ENCODE measurements around the gene IMMP2L.

DNA sequence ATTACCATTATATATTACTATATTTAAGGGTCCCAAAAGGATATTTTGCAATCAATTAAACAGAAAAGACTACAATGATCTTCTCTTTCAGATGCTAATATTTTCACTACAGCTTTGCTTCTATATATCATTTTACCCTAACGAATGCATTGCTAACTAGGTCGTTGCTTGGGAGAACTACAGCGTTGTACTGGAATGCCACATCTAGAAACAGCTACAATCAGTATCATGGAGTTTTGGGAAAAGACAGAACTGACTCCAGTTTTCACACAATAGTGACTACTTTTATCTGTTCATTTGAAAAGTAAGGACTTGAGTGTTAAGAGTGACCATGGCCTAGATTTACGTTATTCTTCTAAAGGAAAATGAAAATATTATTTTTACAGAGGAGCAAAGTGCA, 432.9 kb downstream of the IMMP2L start:
- TF ChIP-seq EGR1 (IDR thresholded peaks at IDR 0.05; ENCODE audit: low read depth in 2 of 2) (no peak), YY1 (IDR thresholded peaks at IDR 0.05) (no peak), TAF1 (conservative IDR thresholded peaks at IDR 0.05) (no peak), RXRA (IDR thresholded peaks at IDR 0.05) (no peak), JUND (IDR thresholded peaks at IDR 0.05) (no peak), GABPA (IDR thresholded peaks at IDR 0.05 in 1 of 2, conservative IDR thresholded peaks at IDR 0.05 in 1 of 2) (no peak), FOXA1 (IDR thresholded peaks at IDR 0.05) (no peak), SP1 (IDR thresholded peaks at IDR 0.05) (no peak)
- TF ChIP-seq, protein P1, sequence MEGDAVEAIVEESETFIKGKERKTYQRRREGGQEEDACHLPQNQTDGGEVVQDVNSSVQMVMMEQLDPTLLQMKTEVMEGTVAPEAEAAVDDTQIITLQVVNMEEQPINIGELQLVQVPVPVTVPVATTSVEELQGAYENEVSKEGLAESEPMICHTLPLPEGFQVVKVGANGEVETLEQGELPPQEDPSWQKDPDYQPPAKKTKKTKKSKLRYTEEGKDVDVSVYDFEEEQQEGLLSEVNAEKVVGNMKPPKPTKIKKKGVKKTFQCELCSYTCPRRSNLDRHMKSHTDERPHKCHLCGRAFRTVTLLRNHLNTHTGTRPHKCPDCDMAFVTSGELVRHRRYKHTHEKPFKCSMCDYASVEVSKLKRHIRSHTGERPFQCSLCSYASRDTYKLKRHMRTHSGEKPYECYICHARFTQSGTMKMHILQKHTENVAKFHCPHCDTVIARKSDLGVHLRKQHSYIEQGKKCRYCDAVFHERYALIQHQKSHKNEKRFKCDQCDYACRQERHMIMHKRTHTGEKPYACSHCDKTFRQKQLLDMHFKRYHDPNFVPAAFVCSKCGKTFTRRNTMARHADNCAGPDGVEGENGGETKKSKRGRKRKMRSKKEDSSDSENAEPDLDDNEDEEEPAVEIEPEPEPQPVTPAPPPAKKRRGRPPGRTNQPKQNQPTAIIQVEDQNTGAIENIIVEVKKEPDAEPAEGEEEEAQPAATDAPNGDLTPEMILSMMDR (IDR thresholded peaks at IDR 0.05; ENCODE audit: low read depth, low read length, missing input control), result no peak
- TF ChIP-seq, protein P2, sequence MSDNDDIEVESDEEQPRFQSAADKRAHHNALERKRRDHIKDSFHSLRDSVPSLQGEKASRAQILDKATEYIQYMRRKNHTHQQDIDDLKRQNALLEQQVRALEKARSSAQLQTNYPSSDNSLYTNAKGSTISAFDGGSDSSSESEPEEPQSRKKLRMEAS (IDR thresholded peaks at IDR 0.05), result no peak
- TF ChIP-seq, protein P3, sequence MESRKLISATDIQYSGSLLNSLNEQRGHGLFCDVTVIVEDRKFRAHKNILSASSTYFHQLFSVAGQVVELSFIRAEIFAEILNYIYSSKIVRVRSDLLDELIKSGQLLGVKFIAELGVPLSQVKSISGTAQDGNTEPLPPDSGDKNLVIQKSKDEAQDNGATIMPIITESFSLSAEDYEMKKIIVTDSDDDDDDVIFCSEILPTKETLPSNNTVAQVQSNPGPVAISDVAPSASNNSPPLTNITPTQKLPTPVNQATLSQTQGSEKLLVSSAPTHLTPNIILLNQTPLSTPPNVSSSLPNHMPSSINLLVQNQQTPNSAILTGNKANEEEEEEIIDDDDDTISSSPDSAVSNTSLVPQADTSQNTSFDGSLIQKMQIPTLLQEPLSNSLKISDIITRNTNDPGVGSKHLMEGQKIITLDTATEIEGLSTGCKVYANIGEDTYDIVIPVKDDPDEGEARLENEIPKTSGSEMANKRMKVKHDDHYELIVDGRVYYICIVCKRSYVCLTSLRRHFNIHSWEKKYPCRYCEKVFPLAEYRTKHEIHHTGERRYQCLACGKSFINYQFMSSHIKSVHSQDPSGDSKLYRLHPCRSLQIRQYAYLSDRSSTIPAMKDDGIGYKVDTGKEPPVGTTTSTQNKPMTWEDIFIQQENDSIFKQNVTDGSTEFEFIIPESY (IDR thresholded peaks at IDR 0.05), result no peak

Measured in liver (tissue), 3 donors.